Hepatocyte (in vitro differentiated cells): ENCODE data around the gene XPR1.

Source experiments
- EZH2phosphoT487 ChIP-seq: fragments of 200-600 bp; sonication (generic); IDR thresholded peaks from one replicate; pipeline ENCODE4 v1.6.1; 2018; ENCODE audit warnings: antibody characterized with exemption, mild to moderate bottlenecking, low read depth, moderate library complexity; ENCODE audit not compliant: unreplicated experiment, severe bottlenecking
- TF ChIP-seq, protein P1 (sequence below): fragments of 200-600 bp; sonication (generic); IDR thresholded peaks from 2 replicates; pipeline ENCODE4 v1.5.1; 2016; ENCODE audit warnings: antibody characterized with exemption, mild to moderate bottlenecking; ENCODE audit not compliant: poor library complexity

DNA sequence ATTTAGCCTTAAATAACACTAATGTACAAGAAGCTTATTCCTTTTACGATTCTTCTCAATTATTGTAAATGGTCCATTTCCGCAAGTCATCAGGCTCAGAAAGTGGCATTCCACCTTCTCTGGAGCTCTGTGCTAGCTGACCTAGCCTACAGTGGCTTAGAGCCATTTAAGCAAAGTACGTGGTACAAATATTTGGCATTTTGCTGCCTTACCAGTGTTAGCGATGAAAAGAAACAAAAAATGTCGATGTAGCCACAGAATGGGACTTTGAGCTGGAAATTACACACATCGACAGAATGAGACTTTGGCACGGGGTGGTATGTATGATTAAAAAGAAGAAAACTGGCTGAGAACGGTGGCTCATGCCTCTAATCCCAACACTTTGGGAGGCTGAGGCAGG lies 47.0 kb upstream of the XPR1 start:
- TF ChIP-seq, protein P1, sequence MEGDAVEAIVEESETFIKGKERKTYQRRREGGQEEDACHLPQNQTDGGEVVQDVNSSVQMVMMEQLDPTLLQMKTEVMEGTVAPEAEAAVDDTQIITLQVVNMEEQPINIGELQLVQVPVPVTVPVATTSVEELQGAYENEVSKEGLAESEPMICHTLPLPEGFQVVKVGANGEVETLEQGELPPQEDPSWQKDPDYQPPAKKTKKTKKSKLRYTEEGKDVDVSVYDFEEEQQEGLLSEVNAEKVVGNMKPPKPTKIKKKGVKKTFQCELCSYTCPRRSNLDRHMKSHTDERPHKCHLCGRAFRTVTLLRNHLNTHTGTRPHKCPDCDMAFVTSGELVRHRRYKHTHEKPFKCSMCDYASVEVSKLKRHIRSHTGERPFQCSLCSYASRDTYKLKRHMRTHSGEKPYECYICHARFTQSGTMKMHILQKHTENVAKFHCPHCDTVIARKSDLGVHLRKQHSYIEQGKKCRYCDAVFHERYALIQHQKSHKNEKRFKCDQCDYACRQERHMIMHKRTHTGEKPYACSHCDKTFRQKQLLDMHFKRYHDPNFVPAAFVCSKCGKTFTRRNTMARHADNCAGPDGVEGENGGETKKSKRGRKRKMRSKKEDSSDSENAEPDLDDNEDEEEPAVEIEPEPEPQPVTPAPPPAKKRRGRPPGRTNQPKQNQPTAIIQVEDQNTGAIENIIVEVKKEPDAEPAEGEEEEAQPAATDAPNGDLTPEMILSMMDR, result no peak
- TF ChIP-seq EZH2phosphoT487, result no peak
